H9 (cell line): ENCODE measurements around the gene A4GNT. TPM values are rescaled to one million over a fixed set of nuclear protein-coding genes. Genes with fewer than 3 reads are reported as not detected.

ENCODE experiments used
- DNase-seq: peaks from one replicate; pipeline ENCODE4 v3.0.0-alpha.2; 2017
- H2AFZ ChIP-seq: one replicate; pipeline ENCODE4 v1.6.1; 2013; ENCODE audit warnings: mild to moderate bottlenecking, low read length, control low read depth, moderate library complexity
- H2AK5ac ChIP-seq: 2 replicates; pipeline ENCODE4 v1.6.1; 2013; ENCODE audit warnings: low read length, control low read depth, mixed read lengths; ENCODE audit not compliant: insufficient read length
- H2BK120ac ChIP-seq: one replicate; pipeline ENCODE4 v1.6.1; 2013; ENCODE audit warnings: low read depth, mild to moderate bottlenecking, low read length, control low read depth, inconsistent platforms; ENCODE audit not compliant: poor library complexity, severe bottlenecking
- H2BK12ac ChIP-seq: 2 replicates; pipeline ENCODE4 v1.6.1; 2013; ENCODE audit warnings: low read length, control low read depth, mixed read lengths, low read depth; ENCODE audit not compliant: insufficient read length
- H2BK15ac ChIP-seq: 2 replicates; pipeline ENCODE4 v1.6.1; 2013; ENCODE audit warnings: low read depth, low read length, control low read depth
- H2BK20ac ChIP-seq: one replicate; pipeline ENCODE4 v1.6.1; 2013; ENCODE audit warnings: low read depth, mild to moderate bottlenecking, low read length, control low read depth, inconsistent platforms; ENCODE audit not compliant: poor library complexity, severe bottlenecking
- H2BK5ac ChIP-seq: 2 replicates; pipeline ENCODE4 v1.6.1; 2013; ENCODE audit warnings: low read length, control low read depth, mixed read lengths; ENCODE audit not compliant: insufficient read length
- H3K14ac ChIP-seq: 2 replicates; pipeline ENCODE4 v1.6.1; 2013; ENCODE audit warnings: low read length, control low read depth; ENCODE audit not compliant: insufficient read depth
- H3K18ac ChIP-seq: 2 replicates; pipeline ENCODE4 v1.6.1; 2013; ENCODE audit warnings: low read depth, mild to moderate bottlenecking, mixed read lengths, low read length, control low read depth; ENCODE audit not compliant: insufficient read length
- H3K23ac ChIP-seq: 2 replicates; pipeline ENCODE4 v1.6.1; 2013; ENCODE audit warnings: low read length, control low read depth, mixed read lengths, low read depth; ENCODE audit not compliant: insufficient read length
- H3K23me2 ChIP-seq: 2 replicates; pipeline ENCODE4 v1.6.1; 2013; ENCODE audit warnings: low read depth, mild to moderate bottlenecking, mixed read lengths, low read length, control low read depth; ENCODE audit not compliant: insufficient read length, poor library complexity, severe bottlenecking
- H3K27ac ChIP-seq: 2 replicates; pipeline ENCODE4 v1.5.1; 2013; ENCODE audit warnings: low read length, control low read depth, mixed read lengths, low read depth; ENCODE audit not compliant: insufficient read length
- H3K27me3 ChIP-seq: 2 replicates; pipeline ENCODE4 v1.6.1; 2013; ENCODE audit warnings: low read length, control low read depth, inconsistent platforms; ENCODE audit not compliant: insufficient read depth
- H3K4ac ChIP-seq: 2 replicates; pipeline ENCODE4 v1.6.1; 2013; ENCODE audit warnings: low read depth, mild to moderate bottlenecking, control low read depth, inconsistent platforms, low read length, moderate library complexity
- H3K4me1 ChIP-seq: 2 replicates; pipeline ENCODE4 v1.6.1; 2013; ENCODE audit warnings: low read length, control low read depth, inconsistent platforms; ENCODE audit not compliant: insufficient read depth
- H3K4me2 ChIP-seq: 2 replicates; pipeline ENCODE4 v1.6.1; 2013; ENCODE audit warnings: low read length, control low read depth, mixed read lengths; ENCODE audit not compliant: insufficient read length, insufficient read depth
- H3K56ac ChIP-seq: 2 replicates; pipeline ENCODE4 v1.6.1; 2013; ENCODE audit warnings: low read depth, mild to moderate bottlenecking, mixed read lengths, low read length, control low read depth; ENCODE audit not compliant: insufficient read length
- H3K79me1 ChIP-seq: 2 replicates; pipeline ENCODE4 v1.6.1; 2013; ENCODE audit warnings: low read depth, mild to moderate bottlenecking, moderate library complexity, low read length, control low read depth, inconsistent platforms; ENCODE audit not compliant: insufficient read depth, poor library complexity, severe bottlenecking
- H3K79me2 ChIP-seq: 2 replicates; pipeline ENCODE4 v1.6.1; 2013; ENCODE audit warnings: low read length, control low read depth, inconsistent platforms; ENCODE audit not compliant: insufficient read depth
- H3K9ac ChIP-seq: 2 replicates; pipeline ENCODE4 v1.6.1; 2013; ENCODE audit warnings: low read length, control low read depth, mixed read lengths; ENCODE audit not compliant: insufficient read length; ENCODE audit errors: extremely low read depth
- H3K9me3 ChIP-seq: one replicate; pipeline ENCODE4 v1.6.1; 2013; ENCODE audit warnings: low read depth, low read length, inconsistent platforms; ENCODE audit not compliant: control insufficient read depth
- H3T11ph ChIP-seq: one replicate; pipeline ENCODE4 v1.6.1; 2013; ENCODE audit warnings: mild to moderate bottlenecking, low read length, control low read depth, inconsistent platforms
- H4K20me1 ChIP-seq: one replicate; pipeline ENCODE4 v1.6.1; 2013; ENCODE audit not compliant: control insufficient read depth, insufficient read length, insufficient read depth
- H4K5ac ChIP-seq: 2 replicates; pipeline ENCODE4 v1.6.1; 2013; ENCODE audit warnings: low read depth, mild to moderate bottlenecking, mixed read lengths, low read length, control low read depth; ENCODE audit not compliant: insufficient read length
- H4K8ac ChIP-seq: replicated peaks from 2 replicates; pipeline ENCODE4 v1.6.1; 2013; ENCODE audit warnings: low read length, control low read depth, mixed read lengths, low read depth; ENCODE audit not compliant: insufficient read length
- H4K91ac ChIP-seq: 2 replicates; pipeline ENCODE4 v1.6.1; 2013; ENCODE audit warnings: low read depth, mild to moderate bottlenecking, moderate library complexity, mixed read lengths, low read length, control low read depth; ENCODE audit not compliant: insufficient read length
- H3K27ac Mint-ChIP-seq, 3 experiments: 2 replicates in 2 of 3; 3 replicates in 1 of 3; pipeline ENCODE4 v1.8.0; 2020 to 2021; ENCODE audit warnings: mixed read lengths in 3 of 3, mild to moderate bottlenecking in 1 of 3, moderate library complexity in 1 of 3
- H3K27me3 Mint-ChIP-seq: 2 replicates; pipeline ENCODE4 v1.8.0; 2021; ENCODE audit warnings: low read depth, mild to moderate bottlenecking, moderate library complexity, mixed read lengths
- H3K36me3 Mint-ChIP-seq, 3 experiments: 2 replicates in 2 of 3; 3 replicates in 1 of 3; pipeline ENCODE4 v1.8.0; 2020 to 2021; ENCODE audit warnings: low read depth in 3 of 3, mixed read lengths in 3 of 3; ENCODE audit not compliant: insufficient read depth in 1 of 3
- H3K4me1 Mint-ChIP-seq, 2 experiments: 2 replicates each; pipeline ENCODE4 v1.8.0; 2020; ENCODE audit warnings: mixed read lengths in 2 of 2
- H3K4me3 Mint-ChIP-seq, 2 experiments: 2 replicates in 1 of 2; 3 replicates in 1 of 2; pipeline ENCODE4 v1.8.0; 2020 to 2021; ENCODE audit warnings: mild to moderate bottlenecking in 2 of 2, mixed read lengths in 2 of 2, moderate library complexity in 1 of 2
- H3K9me3 Mint-ChIP-seq, 2 experiments: 2 replicates in 1 of 2; 3 replicates in 1 of 2; pipeline ENCODE4 v1.8.0; 2020; ENCODE audit warnings: mild to moderate bottlenecking in 2 of 2, mixed read lengths in 2 of 2, moderate library complexity in 1 of 2
- WGBS: extraction: QIAGEN DNeasy Blood & Tissue Kit; methylation state at CpG from one replicate; pipeline ENCODE4 v1.1.7; 2013; ENCODE audit warnings: missing lambda C conversion rate, low lambda C conversion rate, mixed read lengths; ENCODE audit not compliant: insufficient read length; ENCODE audit errors: extremely low coverage; 5-methylcytosine and 5-hydroxymethylcytosine counted together
- total RNA-seq: library from RNA; stranded (reverse); gene quantifications from 2 replicates; pipeline ENCODE4 v1.2.1, GENCODE V29; 2021
- TF ChIP-seq, protein P1 (sequence below): fragments of 200-600 bp; sonication (generic); conservative IDR thresholded peaks from 3 replicates; pipeline ENCODE4 v1.8.0; 2021; ENCODE audit warnings: antibody characterized with exemption, mild to moderate bottlenecking

A4GNT gene
- total RNA-seq, 1 experiment from 2014 or later = not detected

DNA sequence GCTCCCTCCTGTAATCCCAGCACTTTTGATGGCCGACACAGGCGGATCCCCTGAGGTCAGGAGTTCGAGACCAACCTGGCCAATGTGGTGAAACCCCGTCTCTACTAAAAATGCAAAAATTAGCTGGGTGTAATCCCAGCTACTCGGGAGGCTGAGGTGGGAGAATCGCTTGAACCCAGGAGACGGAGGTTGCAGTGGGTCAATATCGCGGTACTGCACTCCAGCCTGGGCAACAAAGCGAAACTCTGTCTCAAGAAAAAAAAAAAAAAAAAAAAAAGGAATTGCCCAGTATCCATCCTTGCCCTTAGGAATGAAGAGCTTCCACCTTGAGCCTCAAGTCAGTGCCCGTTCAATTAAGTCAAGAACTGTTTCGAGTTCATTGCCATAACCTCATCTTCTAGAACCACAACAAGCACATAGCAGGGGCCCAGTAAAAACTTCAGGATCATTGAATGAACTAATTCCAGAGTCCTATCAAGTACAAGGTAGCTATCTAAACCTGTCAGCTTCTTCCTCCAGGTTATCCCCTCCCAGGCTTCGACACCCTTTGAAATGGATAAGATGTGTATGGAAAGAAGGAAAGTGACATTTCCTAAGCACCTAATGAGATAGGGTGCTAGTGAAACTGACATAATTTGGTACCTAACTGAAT is 41.7 kb upstream of the A4GNT start:
- WGBS = no CpG with 5 or more reads among the region's 13 CpGs
- Histone ChIP-seq H2BK5ac (no peak overlapping the region), H3K18ac (no peak overlapping the region), H4K20me1 (no peaks in the 10 kb centered on the region), H2BK12ac (no peak overlapping the region), H3K27me3 (no peaks in the 10 kb centered on the region), H3K79me2 (no peaks in the 10 kb centered on the region; the same call in 1 of the 2 replicates), H2BK20ac (no peak overlapping the region), H2BK120ac (no peak overlapping the region), H4K5ac (no peak overlapping the region), H2AK5ac (no peak overlapping the region), H3K9ac (peak overlapping the region; percentile 91), H3K9me3 (no peaks in the 10 kb centered on the region), H3K4me2 (peak overlapping the region; percentile 97), H3K23me2 (peaks cover 8% of the 10 kb centered on the region), H4K91ac (no peak overlapping the region), H3K27ac (no peak overlapping the region), H3K4me1 (no peaks in the 10 kb centered on the region), H3K23ac (no peak overlapping the region), H3K14ac (no peak overlapping the region), H4K8ac (no peak overlapping the region), H3K79me1 (no peaks in the 10 kb centered on the region), H2AFZ (no peak overlapping the region), H2BK15ac (no peak overlapping the region), H3K56ac (no peak overlapping the region), H3K4ac (no peak overlapping the region), H3T11ph (no peak overlapping the region)
- Mint-ChIP-seq H3K4me3 (peak overlapping the region; percentile 95 to 96), H3K9me3 (peaks cover 0 to 10% of the 10 kb centered on the region in 2 experiments; a peak in 2 of 5 replicates), H3K27ac (peak overlapping the region in 2 of 3 experiments; percentile 97 to 99; a peak in 1 of 7 replicates), H3K36me3 (peaks cover 8 to 35% (median 31%) of the 10 kb centered on the region in 3 experiments; a peak in 6 of 7 replicates), H3K4me1 (peaks cover 5 to 11% of the 10 kb centered on the region in 2 experiments), H3K27me3 (peaks cover 3% of the 10 kb centered on the region)
- TF ChIP-seq, protein P1, sequence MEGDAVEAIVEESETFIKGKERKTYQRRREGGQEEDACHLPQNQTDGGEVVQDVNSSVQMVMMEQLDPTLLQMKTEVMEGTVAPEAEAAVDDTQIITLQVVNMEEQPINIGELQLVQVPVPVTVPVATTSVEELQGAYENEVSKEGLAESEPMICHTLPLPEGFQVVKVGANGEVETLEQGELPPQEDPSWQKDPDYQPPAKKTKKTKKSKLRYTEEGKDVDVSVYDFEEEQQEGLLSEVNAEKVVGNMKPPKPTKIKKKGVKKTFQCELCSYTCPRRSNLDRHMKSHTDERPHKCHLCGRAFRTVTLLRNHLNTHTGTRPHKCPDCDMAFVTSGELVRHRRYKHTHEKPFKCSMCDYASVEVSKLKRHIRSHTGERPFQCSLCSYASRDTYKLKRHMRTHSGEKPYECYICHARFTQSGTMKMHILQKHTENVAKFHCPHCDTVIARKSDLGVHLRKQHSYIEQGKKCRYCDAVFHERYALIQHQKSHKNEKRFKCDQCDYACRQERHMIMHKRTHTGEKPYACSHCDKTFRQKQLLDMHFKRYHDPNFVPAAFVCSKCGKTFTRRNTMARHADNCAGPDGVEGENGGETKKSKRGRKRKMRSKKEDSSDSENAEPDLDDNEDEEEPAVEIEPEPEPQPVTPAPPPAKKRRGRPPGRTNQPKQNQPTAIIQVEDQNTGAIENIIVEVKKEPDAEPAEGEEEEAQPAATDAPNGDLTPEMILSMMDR = no peak
- no peak for DNase-seq
